NCI-H2081 (cell line): ENCODE data around the gene MYDGF.

Experiments
- DNase-seq, 2 experiments: peaks; one replicate each; lab custom pipeline; 2025; lab: John Stamatoyannopoulos, UW

The MYDGF gene

GRCh38 chr19:4675346-4675745, 5.2 kb upstream of the MYDGF start:
- DNase-seq, result no peak

GRCh38 chr19:4673726-4674125, 3.6 kb upstream of the MYDGF start:
- no peak for DNase-seq

GRCh38 chr19:4673216-4673615, 3.1 kb upstream of the MYDGF start:
- no peak for DNase-seq

GRCh38 chr19:4671185-4671851, 1.2 kb upstream of the MYDGF start:
- DNase-seq, result no peak

GRCh38 chr19:4664642-4665041, 5.5 kb downstream of the MYDGF start:
- no peak for DNase-seq

- DNase-seq, result no peak
These were observed 7.3 kb downstream of the MYDGF start for GRCh38 chr19:4662812-4663211.

GRCh38 chr19:4662020-4662695, 8.0 kb downstream of the MYDGF start:
- no peak for DNase-seq

- DNase-seq, result no peak
These were observed 9.1 kb downstream of the MYDGF start for GRCh38 chr19:4660993-4661392.

- DNase-seq, result no peak
These were observed 9.9 kb downstream of the MYDGF start for GRCh38 chr19:4660181-4660791.

- DNase-seq, result no peak
These were observed 12.3 kb downstream of the MYDGF start for GRCh38 chr19:4657835-4658234.

GRCh38 chr19:4657262-4657661, 12.9 kb downstream of the MYDGF start:
- DNase-seq, result no peak

GRCh38 chr19:4656102-4656501, 14.0 kb downstream of the MYDGF start:
- no peak for DNase-seq

GRCh38 chr19:4654437-4655361, 15.4 kb downstream of the MYDGF start:
- no peak for DNase-seq

- no peak for DNase-seq
These were observed 16.2 kb downstream of the MYDGF start for GRCh38 chr19:4653793-4654436.

- DNase-seq, result no peak
These were observed 18.1 kb downstream of the MYDGF start for GRCh38 chr19:4652075-4652474.

GRCh38 chr19:4650159-4650558, 20.0 kb downstream of the MYDGF start:
- no peak for DNase-seq

GRCh38 chr19:4649392-4650047, 20.6 kb downstream of the MYDGF start:
- DNase-seq, result no peak

GRCh38 chr19:4647676-4648644, 22.2 kb downstream of the MYDGF start:
- DNase-seq, result no peak

GRCh38 chr19:4645718-4646117, 24.4 kb downstream of the MYDGF start:
- no peak for DNase-seq

- DNase-seq, result no peak
These were observed 27.5 kb downstream of the MYDGF start for GRCh38 chr19:4642625-4643024.
